Measurements from ENCODE around the gene CLDN16.

DNA sequence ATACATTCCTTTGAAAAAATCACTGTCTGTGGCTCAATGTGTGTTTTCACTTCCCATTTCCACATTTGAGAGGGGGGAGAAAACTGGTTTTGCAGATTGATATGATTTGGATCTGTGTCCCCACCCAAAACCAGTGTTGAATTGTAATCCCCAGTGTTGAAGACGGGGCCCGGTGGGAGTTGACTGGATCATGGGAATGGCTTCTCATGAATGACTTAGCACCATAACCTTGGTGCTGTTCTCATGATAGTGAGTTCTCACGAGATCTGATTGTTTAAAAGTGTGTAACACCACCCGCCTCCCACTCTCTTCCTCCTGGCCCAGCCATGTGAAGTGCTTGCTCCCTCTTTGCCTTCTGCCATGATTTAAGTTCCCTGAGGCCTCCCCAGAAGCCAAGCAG, 45.7 kb downstream of the CLDN16 start:
- TF ChIP-seq CTCF (IDR thresholded peaks at IDR 0.05) (no peak), POLR2A (IDR thresholded peaks at IDR 0.05) (no peak)
